BJ (cell line): ENCODE data around the gene IFNLR1. TPM values are rescaled to one million over a fixed set of nuclear protein-coding genes. Genes with fewer than 3 reads are reported as not detected.

Source experiments
- CTCF ChIA-PET: fragments of 350-600 bp; formaldehyde crosslinking; extraction: SDS; loops from one replicate; lab custom pipeline; 2021; ENCODE audit warnings: antibody characterized with exemption, inconsistent platforms; lab: Yijun Ruan, JAX
- POLR2A ChIA-PET: fragments of 300-600 bp; sonication (Branson Sonifier 250); formaldehyde crosslinking; extraction: SDS; loops from one replicate; lab custom pipeline; 2021; ENCODE audit warnings: antibody characterized with exemption; lab: Charles Lee
- DNase-seq: peaks from one replicate; pipeline ENCODE4 v3.0.0-alpha.2; 2011; ENCODE audit warnings: low read depth
- H3K27me3 ChIP-seq: 2 replicates; pipeline ENCODE4 v1.6.0; 2011; ENCODE audit warnings: low read length; ENCODE audit not compliant: control insufficient read depth, insufficient read depth
- H3K36me3 ChIP-seq: 2 replicates; pipeline ENCODE4 v1.5.1; 2011; ENCODE audit warnings: low read length; ENCODE audit not compliant: control insufficient read depth, insufficient read depth
- H3K4me3 ChIP-seq: 2 replicates; pipeline ENCODE4 v1.5.1; 2011; ENCODE audit warnings: low read depth, mild to moderate bottlenecking, control low read depth, low read length
- CTCF ChIP-seq: IDR thresholded peaks from 2 replicates; pipeline ENCODE4 v1.5.1; 2011; ENCODE audit warnings: low read depth, mild to moderate bottlenecking, control low read depth, inconsistent platforms, low read length, moderate library complexity; ENCODE audit not compliant: insufficient read depth
- polyA plus RNA-seq: library from polyadenylated mRNA; depleted of rRNA; stranded (reverse); fragments of >200 nt; gene quantifications from 2 replicates; pipeline ENCODE4 v1.2.3, GENCODE V29; 2011

The IFNLR1 gene
- polyA plus RNA-seq, 1 experiment: not detected

- ChIA-PET POLR2A (no interaction called here), CTCF (interaction anchor here (0.6 to 1.4 kb wide), 3 partner anchors 7 to 96 kb away, joined by 3 to 6 read pairs (median 3); no protein-coding TSS in a partner anchor)
- Histone ChIP-seq H3K27me3 (peaks cover 17% of the 10 kb centered on the region), H3K36me3 (no peaks in the 10 kb centered on the region), H3K4me3 (no peak overlapping the region)
- no peak for DNase-seq
- TF ChIP-seq CTCF: no peak
Observed at GRCh38 chr1:24167008-24167407, 20.1 kb downstream of the IFNLR1 start.

- ChIA-PET CTCF (interaction anchor here (1.1 to 2.2 kb wide), 3 partner anchors 10 to 15 kb away, joined by 4 to 8 read pairs (median 6); no protein-coding TSS in a partner anchor), POLR2A (no interaction called here)
- no peak for DNase-seq
- Histone ChIP-seq H3K4me3 (no peak overlapping the region), H3K27me3 (peaks cover 17% of the 10 kb centered on the region), H3K36me3 (no peaks in the 10 kb centered on the region)
- TF ChIP-seq CTCF: no peak
Observed at GRCh38 chr1:24165500-24165899, 21.6 kb downstream of the IFNLR1 start.

GRCh38 chr1:24164004-24164403, 23.1 kb downstream of the IFNLR1 start:
- DNase-seq: no peak
- no peak overlapping the region for H3K4me3 ChIP-seq
- H3K27me3 ChIP-seq: peaks cover 13% of the 10 kb centered on the region
- ChIA-PET CTCF (interaction anchor here (1.0 to 2.2 kb wide), 2 partner anchors 8 to 14 kb away, joined by 3 to 8 read pairs; no protein-coding TSS in a partner anchor), POLR2A (interaction anchor here (0.6 kb wide), 1 partner anchor 45 kb away, joined by 3 read pairs; no protein-coding TSS in a partner anchor)
- TF ChIP-seq CTCF: no peak
- H3K36me3 ChIP-seq: no peaks in the 10 kb centered on the region

GRCh38 chr1:24162201-24162600, 24.9 kb downstream of the IFNLR1 start:
- POLR2A ChIA-PET: no interaction called here
- DNase-seq: no peak
- CTCF ChIA-PET: interaction anchor here (1.3 to 2.5 kb wide), 2 partner anchors 11 to 13 kb away, joined by 4 to 9 read pairs; no protein-coding TSS in a partner anchor
- Histone ChIP-seq H3K36me3 (no peaks in the 10 kb centered on the region), H3K27me3 (peaks cover 16% of the 10 kb centered on the region), H3K4me3 (no peak overlapping the region)
- TF ChIP-seq CTCF: no peak

GRCh38 chr1:24161270-24161669, 25.8 kb downstream of the IFNLR1 start:
- no peak for TF ChIP-seq CTCF
- CTCF ChIA-PET: interaction anchor here (0.9 to 2.5 kb wide), 3 partner anchors 10 to 90 kb away, joined by 3 to 9 read pairs (median 4); no protein-coding TSS in a partner anchor
- POLR2A ChIA-PET: no interaction called here

More at GRCh38 chr1:24161270-24161669, 25.8 kb downstream of the IFNLR1 start:
- Histone ChIP-seq H3K27me3 (peaks cover 16% of the 10 kb centered on the region), H3K4me3 (no peak overlapping the region), H3K36me3 (no peaks in the 10 kb centered on the region)
- no peak for DNase-seq
